GM18505 (cell line): ENCODE measurements around the gene UGT1A9.

Experiments
- ATAC-seq: cut with Tn5 transposase; IDR thresholded peaks from one replicate; pipeline ENCODE4 v1.9.1; 2021; ENCODE audit not compliant: unreplicated experiment
- POLR2A ChIP-seq: IDR thresholded peaks from 4 replicates; pipeline ENCODE4 v1.6.1; 2011; ENCODE audit warnings: borderline replicate concordance; ENCODE audit not compliant: insufficient read depth, insufficient read length; ENCODE audit errors: extremely low read depth

The UGT1A9 gene

DNA sequence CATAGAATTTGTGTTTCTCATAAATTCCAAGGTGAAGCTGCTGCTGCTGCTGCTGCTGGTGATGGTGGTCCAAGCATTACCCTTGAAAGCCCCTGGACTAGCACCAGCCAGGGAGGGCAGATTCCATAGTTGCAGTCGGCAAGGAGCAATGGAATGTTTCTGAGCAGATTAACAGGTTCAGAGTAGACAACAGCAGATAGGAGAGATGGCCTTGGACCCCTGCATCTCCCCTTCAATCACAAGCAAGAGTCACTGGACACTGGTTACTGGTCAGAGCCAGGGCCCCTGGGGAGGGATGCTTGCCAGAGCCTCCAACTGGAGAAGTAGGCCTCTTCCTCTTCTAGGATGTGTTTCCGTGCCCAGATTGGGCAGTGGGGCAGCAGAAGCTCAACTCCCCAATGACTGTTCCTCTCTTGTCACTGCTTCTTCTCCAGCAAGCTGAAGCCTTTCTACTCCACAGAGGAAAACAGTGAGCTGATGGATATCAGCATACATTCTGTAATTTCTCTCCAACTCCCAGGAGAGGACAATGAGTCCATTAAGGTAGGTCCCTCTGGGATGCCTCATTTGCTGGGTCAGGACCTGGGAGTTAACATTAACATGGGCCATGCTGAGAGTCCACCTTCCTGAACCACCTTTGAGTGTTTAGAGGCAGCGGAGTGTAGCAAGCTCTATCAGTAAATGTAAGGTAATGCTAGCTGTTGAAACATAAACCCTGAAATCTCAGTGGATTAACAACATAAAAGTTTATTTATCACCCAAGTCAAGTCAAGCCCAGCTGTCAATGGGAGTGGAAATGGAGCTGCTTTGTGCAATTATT is 141.7 kb downstream of the UGT1A9 start:
- no peak for TF ChIP-seq POLR2A
- no peak for ATAC-seq

DNA sequence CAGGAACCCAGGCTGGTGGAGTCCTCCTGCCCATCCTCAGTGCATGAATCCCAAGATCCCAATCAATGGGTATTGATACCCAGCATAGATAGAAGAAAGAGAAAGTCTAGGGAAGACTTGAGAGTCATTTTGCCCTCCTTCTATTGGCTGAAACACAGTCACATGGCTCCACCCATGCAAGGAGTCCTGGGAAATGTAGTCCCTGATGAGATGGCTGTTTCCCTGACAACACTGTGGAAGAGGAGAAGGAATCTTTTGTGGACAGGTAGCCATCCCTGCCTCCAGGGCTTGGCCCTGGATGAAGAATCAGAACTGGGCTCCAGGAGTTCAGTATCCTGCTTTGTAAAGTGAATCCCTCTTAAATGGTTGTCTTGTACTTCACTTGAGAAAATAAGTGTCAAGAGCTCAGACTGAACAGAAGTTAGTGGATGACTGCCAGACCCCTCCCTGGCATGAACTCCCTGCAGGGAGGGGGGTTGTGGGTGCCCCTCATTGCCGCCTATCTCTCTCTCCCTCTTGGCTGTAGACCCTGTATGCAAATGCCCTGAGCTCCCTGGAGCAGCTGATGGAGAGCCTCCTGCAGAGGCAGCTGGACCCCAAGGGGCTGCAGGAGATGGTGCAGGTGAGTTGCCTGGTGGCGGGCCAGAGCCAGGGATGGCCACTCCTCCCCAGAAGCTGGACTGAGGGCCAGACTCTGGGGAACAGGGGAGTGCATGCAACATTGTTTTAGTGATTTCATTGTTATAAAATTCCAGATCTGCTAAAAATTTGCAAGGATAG is 142.5 kb downstream of the UGT1A9 start:
- no peak for ATAC-seq
- no peak for TF ChIP-seq POLR2A

- TF ChIP-seq POLR2A, result no peak
Observed at GRCh38 chr2:233815861-233816260, 144.2 kb downstream of the UGT1A9 start.

GRCh38 chr2:233816334-233816733 is 144.6 kb downstream of the UGT1A9 start:
- ATAC-seq, result no peak
- no peak for TF ChIP-seq POLR2A

More at GRCh38 chr2:233815861-233816260, 144.2 kb downstream of the UGT1A9 start:
- no peak for ATAC-seq

DNA sequence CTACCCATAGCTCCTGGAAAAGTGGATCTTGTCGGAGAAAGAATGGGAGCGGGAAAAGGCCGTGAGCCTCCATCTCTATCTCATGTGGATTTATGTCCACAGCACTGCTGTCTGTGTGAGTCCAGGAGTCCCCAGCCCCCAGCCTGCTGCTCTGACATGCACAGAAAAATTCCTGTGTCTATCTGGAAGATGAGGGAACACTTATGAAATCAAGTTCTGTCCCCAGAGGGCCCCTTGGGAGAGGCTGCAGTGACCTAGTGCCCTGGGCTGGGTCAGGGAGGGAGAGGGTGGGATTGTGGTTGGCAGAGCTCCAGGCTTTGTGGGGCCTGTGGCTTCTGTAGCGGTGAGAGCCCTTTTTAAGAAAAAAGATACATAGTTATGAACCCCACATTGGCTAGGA is 145.1 kb downstream of the UGT1A9 start:
- no peak for TF ChIP-seq POLR2A
- ATAC-seq, result no peak

DNA sequence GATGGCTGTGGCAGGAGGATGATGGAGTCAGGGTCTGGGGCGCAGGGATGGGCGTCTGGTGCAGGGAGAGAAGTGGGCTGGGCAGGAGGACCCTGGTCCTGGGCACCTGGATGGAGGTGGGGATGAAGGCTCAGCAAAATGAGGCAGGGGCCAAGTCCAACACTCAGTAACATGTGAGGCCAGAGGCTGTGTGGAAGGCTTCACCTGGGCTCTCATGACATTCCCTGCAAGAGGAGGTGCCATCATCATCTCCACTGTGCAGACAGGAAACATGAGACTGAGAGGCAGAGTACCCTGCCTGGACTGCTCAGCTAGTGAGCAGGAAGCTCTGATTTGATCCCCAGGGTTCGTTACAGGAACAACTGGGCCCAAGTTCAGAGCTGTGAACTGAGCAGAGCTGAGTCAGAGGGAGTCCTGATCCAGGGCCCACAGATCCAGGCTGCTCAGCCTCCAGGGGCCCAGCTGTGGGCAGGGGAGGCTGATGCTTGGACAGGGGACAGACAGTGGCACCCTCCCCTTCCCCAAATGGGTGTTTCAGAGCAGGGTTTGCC is 145.7 kb downstream of the UGT1A9 start:
- TF ChIP-seq POLR2A, result no peak
- no peak for ATAC-seq

DNA sequence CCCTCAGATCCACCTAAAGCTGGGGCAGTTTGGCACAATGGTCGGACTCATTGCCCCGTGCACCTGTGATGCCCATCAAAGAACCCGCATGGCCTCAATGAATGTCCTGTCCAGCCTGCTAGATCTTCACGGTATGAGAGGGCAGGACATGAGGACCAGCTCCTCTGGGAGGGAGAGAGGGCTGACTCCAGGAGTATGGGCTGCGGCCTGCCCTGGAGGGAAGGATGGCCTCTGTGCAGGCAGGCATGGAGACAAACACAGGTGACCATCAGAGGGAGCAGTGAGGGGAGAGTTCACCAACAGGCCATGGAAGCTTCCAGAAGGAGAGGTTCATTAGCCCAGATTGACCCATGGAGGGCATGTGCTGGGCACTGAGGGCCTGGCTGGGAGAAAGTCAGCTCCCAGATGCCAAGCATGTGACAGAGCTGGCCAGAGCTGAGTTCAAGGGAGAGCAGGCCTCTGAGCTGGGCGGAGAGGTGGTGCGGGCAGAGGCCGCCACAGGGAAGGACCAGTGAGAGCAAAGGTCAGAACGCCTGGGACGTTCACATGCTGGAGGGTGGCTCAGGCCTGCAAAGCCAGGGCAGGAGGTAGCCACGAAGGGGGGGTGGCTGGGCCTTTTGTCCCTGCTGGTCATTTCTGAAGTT is 146.4 kb downstream of the UGT1A9 start:
- TF ChIP-seq POLR2A, result no peak

GRCh38 chr2:233818639-233819621 is 147.2 kb downstream of the UGT1A9 start:
- TF ChIP-seq POLR2A, result no peak
- ATAC-seq, result no peak

More for the DNA sequence above, 146.4 kb downstream of the UGT1A9 start:
- no peak for ATAC-seq

DNA sequence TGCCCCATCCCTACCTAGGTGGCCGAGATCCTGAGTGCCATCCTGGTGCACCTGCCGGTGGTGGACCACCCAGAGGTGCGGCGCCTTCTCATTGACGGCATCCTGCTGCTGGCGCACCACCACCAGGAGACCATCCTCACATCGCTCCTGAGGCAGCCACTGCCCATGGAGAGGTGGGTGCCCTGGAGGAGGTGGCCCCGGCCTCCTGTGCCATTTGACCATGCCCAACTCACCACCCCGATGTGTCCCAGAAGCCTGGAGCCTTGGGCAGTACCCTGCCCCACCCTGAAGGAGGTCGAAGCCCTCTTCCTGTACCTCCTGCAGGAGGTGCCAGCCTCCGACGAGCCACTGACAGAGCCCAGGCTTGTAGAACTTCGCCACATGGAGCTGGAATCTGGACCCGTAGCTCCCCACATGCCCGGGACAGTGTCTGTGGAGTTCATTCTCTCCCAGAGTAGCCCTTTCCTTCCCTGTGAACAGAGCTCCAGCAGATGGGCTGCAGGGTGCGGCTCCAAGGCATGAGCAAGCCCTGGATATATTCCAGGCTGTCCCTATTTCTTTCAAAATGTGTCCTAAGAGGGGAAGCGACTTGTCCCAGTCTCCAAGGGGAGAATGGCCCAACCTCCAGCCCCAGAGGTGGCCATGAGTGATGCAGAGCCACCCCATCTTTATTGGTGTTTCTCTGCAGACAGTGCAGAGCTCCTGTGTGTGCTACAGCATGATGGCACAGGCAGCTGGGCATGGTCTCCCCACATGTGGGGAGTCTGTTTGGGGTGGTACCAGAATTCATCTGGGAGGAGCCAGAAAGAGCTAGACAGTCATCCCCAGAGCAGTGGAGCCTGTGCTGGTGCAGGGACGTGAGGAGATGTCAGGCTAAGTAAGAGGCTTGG is 148.4 kb downstream of the UGT1A9 start:
- no peak for TF ChIP-seq POLR2A
- no peak for ATAC-seq

DNA sequence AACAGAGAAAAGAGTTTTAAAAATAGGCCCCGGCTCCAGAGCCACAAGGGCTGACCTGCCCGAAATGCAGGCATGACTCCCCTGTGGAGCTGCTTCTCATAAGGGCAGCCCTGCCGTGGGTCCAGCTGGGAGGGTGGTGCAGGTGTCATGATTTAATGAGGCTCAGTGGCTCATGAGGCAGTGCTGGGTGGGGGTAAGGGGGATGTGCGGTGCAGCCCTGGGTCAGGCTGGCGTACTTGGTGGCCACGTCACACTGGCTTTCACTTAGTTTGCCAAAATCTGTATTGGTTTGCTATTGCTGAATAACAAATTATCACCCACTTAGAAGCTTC is 149.0 kb downstream of the UGT1A9 start:
- no peak for TF ChIP-seq POLR2A
- ATAC-seq, result no peak

DNA sequence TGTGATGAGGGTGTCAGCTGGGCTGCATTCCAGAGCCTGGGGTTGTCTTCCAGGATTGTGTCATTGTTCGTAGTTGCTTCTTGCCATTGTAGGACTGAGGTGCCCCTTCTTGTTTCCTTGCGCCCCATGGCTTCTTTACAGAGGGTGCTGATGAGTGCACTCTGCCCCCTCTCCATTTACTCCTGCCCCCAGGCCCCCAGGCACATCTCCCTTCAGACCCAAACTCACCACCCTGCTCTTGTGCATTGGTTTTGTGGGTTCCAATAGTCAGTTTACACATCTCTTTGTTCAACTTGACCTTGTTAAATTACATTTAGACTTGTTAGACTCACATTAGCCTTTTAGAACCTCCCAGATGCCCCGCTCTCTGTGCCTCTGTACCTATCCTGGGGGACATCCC is 149.5 kb downstream of the UGT1A9 start:
- no peak for TF ChIP-seq POLR2A
- ATAC-seq, result no peak
